Epidermal melanocyte (primary cell): ENCODE results near the gene UGCG.
"Not testable (repeated sequence)": the region's sequence is repeated elsewhere in the genome, so short reads cannot be mapped to it uniquely, and the experiment has no call there.

ENCODE experiments used
- DNase-seq: peaks from one replicate; pipeline ENCODE4 v3.0.0; 2011; ENCODE audit warnings: low spot score; ENCODE audit not compliant: insufficient read length

The UGCG gene

DNA sequence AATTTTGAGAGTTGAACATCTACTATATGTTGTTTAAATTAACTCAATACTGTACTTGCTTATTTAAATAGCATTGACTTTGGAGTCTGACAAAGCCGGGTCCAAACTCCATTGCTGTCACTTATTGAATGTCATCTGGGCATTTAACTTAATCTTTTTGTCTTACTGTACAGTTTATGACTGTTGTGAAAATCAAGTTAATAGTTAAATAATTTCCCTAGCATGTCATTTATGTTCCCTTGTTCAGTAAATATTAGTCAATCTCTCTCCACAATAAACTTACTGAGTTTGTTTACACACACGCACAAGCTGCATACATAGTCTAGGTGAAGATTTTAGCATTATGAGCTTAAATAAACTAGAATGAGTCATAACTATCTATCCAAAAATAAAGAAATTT lies 6.3 kb upstream of the UGCG start:
- no peak for DNase-seq

GRCh38 chr9:111890867-111891266 lies 5.7 kb upstream of the UGCG start:
- not testable (repeated sequence) for DNase-seq

- DNase-seq, result no peak
Observed at GRCh38 chr9:111891910-111892499, 4.6 kb upstream of the UGCG start.

DNA sequence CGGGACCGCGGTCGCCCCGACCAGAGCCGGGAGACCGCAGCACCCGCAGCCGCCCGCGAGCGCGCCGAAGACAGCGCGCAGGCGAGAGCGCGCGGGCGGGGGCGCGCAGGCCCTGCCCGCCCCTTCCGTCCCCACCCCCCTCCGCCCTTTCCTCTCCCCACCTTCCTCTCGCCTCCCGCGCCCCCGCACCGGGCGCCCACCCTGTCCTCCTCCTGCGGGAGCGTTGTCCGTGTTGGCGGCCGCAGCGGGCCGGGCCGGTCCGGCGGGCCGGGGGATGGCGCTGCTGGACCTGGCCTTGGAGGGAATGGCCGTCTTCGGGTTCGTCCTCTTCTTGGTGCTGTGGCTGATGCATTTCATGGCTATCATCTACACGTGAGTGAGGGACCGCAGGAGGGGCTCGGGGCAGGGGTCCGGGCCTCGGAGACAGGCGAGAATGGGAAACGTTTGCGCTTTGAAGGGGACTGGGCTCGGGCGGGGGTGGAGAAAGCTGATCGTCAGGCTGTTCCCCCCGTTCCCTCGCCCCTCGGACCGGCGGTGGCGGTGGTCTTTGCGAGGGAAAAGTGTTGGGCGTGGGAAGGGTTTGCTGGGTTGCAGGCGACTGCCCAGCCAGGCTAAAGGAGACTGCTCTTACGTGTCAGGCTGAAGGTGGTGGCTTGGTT lies 457 bp downstream of the UGCG start:
- DNase-seq, result no peak

DNA sequence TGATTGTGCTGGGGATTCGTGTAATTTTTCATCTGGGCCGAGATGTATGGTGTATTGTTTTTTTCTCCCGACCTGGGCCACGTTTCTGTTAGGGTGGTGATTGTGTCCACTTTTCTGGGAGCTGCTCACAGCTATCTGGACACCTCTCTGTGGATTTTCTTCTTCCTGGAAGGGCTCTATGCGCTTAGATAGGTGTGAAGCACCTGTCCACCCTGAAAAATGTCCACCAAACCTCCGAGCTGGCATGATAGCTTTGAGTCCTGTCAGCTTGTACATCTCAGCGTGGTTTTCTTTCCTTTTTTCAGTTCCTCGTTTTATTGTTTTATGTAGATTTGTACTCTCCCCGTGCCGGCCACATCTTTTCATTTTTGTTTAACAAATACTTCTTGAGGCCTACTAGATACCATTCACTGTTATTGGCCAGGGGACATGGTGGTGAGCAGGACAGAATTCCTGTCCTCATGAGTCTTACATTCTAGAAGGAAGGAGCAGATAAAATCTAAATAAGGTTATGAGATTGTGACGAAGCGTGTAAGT lies 1.1 kb downstream of the UGCG start:
- no peak for DNase-seq

DNA sequence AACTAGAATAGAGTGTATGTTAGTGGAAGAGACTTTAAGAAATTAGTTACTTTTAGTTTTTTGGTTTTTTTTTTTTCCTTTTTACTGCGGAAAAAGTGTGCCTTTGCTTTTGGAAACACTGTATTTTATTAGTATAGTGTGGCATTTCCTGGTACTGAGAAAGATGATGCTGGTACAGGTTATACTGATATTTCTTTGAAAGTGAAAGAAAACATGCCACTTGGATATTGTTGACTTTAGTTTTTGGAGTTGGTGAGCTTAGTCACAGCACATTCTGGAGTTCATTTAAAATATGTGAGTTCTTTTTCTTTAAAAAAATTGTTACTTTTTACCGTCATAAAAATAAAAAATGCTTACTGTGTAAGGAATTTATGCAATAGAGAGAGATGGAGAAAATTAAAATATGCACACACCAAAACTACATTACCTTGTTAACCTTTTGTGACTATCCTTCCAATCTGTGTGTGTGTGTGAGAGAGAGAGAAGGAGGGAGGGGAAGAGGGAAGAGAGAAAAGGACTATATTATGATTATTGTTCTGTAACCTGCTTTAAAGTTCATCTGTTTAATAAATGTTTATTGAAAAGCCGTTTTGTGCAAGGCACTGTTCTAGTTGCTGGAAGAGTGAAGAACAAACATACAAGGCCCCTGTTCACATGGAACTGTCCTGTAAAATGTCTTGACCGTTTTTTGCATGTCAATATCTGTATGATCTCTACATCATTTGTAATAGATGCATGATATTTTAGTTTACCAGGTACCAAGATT lies 1.9 kb downstream of the UGCG start:
- DNase-seq, result no peak

DNA sequence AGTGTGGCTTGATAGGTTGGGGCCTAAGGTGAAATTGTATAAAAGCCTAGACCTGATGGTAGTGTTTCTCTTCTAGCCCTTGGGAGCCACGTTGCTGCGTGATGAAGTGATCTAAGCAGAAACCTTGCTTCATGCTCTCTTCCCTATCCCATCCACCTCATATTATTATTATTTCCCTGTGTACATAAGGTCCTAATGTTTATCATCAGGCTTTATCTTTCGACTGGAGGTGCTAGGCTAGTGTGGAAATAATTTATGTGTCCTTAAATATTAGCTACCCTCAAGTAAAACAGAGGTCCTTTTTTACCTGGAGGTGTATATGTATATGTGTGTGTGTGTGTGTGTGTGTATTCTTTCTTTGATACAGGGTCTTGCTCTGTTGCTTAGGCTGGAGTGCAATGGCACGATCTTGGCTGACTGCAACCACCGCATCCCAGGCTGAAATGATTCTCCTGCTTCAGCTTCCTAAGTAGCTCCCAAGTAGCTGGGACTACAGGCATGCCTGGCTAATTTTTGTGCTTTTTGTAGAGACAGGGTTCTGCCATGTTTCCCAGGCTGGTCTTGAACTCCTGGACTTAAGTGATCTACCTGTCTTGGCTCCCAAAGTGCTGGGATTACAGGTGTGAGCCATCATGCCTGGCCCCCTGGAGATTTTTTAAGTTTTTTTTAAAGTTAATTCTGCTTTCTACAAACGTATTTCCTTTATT lies 3.7 kb downstream of the UGCG start:
- no peak for DNase-seq

DNA sequence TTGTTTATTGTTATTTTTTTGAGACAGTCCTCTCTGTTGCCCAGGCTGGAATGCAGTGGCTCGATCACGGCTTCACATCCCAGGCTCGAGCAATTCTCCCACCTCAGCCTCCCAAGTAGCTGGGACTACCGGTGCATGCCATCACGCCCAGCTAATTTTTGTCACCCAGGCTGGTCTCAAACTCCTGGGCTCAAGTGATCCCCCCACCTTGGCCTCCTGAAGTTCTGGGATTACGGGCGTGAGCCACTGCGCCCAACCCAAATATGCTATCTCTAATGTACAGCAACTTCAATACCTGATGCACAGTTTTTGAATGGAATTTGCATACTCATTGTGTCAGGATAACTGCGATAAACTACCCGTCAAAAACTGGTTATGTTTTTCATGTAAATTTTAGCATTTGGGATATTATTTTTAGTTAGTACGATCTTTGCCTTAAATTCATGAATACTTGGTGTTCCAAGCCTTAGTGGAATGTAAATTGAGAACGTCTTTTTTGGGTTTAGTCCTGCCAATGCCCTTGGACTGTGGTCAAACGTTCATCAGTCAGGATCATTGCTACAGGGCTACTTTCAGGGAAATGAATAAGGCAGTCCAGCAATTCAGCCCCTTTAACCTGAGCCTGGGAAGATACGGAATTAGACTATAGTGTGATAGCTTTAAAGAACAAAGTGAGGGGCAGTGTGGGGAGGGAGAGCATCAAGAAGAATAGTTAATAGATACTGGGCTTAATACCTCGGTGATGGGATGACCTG lies 4.4 kb downstream of the UGCG start:
- no peak for DNase-seq

DNA sequence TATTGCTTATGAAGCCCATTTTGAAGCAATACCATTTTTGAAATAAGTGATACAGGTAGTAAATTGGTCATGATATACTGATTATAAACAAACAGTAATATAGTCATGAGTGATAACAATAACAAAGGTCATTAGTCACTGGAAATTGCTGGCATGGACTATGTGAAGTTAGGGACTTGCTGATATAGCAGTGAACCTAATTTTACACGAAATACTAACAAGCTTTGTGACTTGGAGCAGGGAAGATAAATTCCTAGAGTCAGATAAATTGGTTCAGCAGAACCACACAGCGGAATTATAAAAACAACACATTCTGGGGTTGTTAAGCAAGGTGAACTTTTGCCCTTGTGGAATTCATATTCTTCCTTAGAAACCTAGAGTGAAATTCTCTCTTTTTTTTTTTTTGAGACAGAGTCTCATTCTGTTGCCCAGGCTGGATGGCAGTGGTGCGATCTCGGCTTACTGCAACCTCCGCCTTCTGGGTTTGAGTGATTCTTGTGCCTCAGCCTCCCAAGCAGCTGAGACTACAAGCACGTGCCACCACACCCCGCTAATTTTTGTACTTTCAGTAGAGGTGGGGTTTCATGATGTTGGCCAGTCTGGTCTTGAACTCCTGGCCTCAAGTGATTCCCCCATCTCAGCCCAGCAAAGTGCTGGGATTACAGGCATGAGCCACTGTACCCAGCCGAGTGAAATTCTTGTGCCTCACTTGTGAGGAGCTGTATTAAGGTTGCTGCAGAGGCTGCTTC lies 6.0 kb downstream of the UGCG start:
- no peak for DNase-seq

- DNase-seq, result not testable (repeated sequence)
Observed at GRCh38 chr9:111903535-111903934, 6.9 kb downstream of the UGCG start.

GRCh38 chr9:111904026-111904425 lies 7.4 kb downstream of the UGCG start:
- DNase-seq, result no peak

GRCh38 chr9:111904891-111905291 lies 8.3 kb downstream of the UGCG start:
- no peak for DNase-seq

DNA sequence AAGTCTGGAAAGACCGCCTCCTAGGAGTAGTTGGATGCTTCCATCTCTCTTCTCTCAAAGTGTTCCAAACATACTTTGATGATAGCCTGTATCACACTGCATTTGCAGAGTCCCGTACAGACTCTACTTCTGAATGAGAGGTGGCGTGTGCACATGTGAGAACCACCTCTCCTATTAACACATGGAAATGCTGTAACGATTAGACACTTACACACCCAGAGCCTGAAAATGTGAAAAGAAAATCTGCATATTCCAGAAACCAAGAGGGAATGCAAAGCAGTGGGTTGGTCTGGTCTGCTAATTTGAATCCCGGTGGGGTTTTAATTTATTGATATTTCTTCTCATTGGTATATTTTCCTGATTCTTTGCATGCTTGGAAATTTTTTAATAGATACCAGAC lies 10.5 kb downstream of the UGCG start:
- no peak for DNase-seq

DNA sequence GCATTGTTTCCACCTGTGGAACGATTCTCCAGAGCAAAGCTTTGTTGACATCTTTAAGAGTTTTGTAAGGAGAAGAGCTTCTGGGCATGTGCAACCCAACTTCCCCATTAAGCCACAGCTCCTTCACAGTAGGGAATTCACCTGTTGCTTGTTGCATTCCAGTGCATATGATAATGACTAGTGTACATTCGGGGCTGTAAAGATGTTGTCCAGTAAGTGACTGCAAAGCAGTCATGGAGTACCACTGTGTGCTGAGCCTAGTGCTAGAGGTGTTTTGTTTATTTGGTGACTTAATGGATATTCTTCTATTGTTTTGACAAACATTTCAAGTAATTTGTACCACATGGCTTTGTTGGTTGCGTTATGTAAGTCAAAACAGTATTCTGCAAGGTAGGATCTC lies 12.8 kb downstream of the UGCG start:
- DNase-seq, result no peak

DNA sequence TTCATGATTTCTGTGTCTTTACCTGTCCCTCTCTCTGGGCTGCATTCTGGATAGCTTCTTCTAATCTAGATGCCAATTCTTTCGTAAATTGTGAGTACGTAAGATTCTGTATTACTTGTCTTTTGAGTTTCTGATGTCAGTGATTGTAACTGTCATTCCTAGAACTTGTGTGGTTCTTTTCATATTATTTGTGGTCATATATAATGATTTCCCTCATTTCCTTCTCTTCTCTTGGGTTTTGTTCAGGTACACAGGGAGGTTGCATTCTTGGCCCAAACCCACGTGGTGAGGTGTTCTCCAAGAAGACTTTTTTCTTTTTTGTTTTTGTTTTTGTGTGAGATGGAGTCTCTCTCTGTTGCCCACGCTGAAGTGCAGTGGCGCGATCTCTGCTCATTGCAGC lies 13.8 kb downstream of the UGCG start:
- DNase-seq, result no peak

- no peak for DNase-seq
Observed at GRCh38 chr9:111913159-111913558, 16.5 kb downstream of the UGCG start.

DNA sequence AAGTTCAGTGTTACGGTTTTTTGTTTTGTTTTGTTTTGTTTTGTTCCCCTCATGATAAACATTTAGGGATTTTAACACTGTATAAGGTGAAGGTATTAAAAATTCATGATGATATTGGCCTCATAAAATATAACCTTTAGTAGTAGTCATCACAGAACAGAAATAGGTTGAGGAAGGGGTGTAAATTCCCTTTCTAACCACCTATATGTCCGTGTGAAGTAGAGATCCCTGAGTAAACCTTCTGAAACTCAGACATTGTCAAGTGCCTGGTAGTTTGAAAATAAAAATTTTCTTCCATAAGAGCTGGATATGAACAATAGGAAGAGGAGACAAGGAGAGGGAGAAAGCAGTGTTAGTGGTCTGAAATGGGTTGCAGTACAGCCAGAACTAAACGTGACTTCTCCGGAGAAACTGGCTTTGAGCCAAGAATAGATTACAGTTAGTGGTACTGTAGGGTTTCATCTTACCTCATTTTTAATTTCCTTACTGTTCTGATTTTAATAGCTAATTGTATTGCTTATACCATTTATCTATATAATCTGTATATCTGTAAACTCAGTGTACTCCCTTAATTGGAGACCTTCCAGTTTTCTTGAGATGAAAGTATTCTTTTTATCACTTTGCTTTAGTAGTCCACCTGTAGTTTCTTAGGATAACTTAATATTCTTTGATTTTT lies 18.3 kb downstream of the UGCG start:
- DNase-seq, result no peak

DNA sequence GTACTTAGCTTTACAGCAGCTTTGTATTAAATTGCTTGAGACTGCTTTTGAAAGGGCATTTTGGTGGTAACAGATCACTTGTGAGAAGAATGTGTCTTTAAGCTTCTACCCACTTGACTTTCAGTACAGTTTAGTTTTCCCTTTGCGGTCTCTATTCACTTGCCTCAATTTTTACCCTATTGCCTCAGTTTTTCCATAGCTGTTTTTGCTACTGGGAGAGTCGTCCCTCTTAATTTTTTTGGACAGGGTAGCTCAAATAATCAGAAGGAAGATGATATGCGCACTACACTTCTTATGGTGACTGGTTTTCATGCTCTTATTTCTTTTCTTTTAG lies 18.8 kb downstream of the UGCG start:
- DNase-seq, result no peak

GRCh38 chr9:111916234-111916645 lies 19.6 kb downstream of the UGCG start:
- no peak for DNase-seq

- DNase-seq, result no peak
Observed at GRCh38 chr9:111917201-111917600, 20.6 kb downstream of the UGCG start.
